ENCODE data around the gene ARL6IP1. TPM values are rescaled to one million over a fixed set of nuclear protein-coding genes. Genes with fewer than 3 reads are reported as not detected.

Gene ARL6IP1
- total and polyA plus RNA-seq, 2 donors (not counting 3 experiments of a cell fraction or from before 2014, with no cell fraction given) = 251 to 338 TPM

DNA sequence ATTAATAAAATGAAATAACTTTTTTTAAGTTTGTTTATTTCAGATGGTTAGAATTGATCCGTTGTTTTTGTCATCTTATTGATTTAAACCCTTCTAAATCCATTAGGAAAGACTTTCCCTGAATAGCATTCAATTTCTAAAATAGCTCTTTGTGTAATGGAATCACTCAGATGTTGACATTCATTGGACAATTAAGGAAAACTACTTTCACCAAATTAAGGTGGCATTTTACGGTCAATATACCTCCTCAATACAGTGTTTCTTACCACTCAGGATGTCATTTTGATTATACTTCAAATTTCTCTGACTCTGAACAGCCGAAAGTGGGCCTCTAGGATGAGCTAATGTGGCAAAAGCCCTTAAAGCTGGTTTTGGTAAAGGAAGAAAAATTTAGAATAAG lies 1.8 kb downstream of the ARL6IP1 start:
- peak overlapping the region; percentile 99 for H3K4me2 ChIP-seq (ENCODE audit: insufficient read depth, low read length)
- H2AFZ ChIP-seq (ENCODE audit: low read depth, low read length) = no peak overlapping the region
- peak overlapping the region; percentile 77 to 98 (median 92) for H3K4me3 ChIP-seq (replicated peaks in 1 of 3; ENCODE audit: insufficient read depth in 1 of 3, low read depth in 1 of 3, low read length in 3 of 3)
- ChIA-PET CTCF (interaction anchor here (7.0 kb wide), 1 partner anchor 9 kb away, joined by 80 read pairs; the partner anchor contains the start of gene RPS15A), POLR2A (interaction anchor here (5.0 kb wide), 1 partner anchor 9 kb away, joined by 81 read pairs; the partner anchor contains the start of gene RPS15A)
- peaks cover 10% of the 10 kb centered on the region for H4K20me1 ChIP-seq (replicated peaks; ENCODE audit: control insufficient read depth, extremely low read depth, insufficient read depth, low read length)
- H3K9me3 ChIP-seq (replicated peaks; ENCODE audit: control insufficient read depth, insufficient read depth, low read length) = no peaks in the 10 kb centered on the region
- peak overlapping the region; percentile 95 for H3K9ac ChIP-seq (replicated peaks; ENCODE audit: extremely low read depth, insufficient read depth, low read length)
- DNase-seq (ENCODE audit: low read depth, low spot score) (no peak), FAIRE-seq (no peak)
- H3K36me3 ChIP-seq (ENCODE audit: control insufficient read depth in 2 of 2, extremely low read depth in 1 of 2, insufficient read depth in 2 of 2, low read length in 2 of 2) = peaks cover 2 to 4% of the 10 kb centered on the region in 2 experiments
- no peaks in the 10 kb centered on the region for H3K27me3 ChIP-seq (ENCODE audit: control insufficient read depth in 2 of 2, insufficient read depth in 2 of 2, low read length in 2 of 2)
- intact Hi-C loops (cut with micrococcal nuclease) (no loop called here), dilution Hi-C loops (cut with MboI; ENCODE audit: extremely low pct_ligation_motif_present, low sequenced_read_pairs) (loop anchor here (25.0 kb wide), 1 partner anchor 313 kb away; the partner anchor contains the start of gene ITPRIPL2)
- peaks cover 63% of the 10 kb centered on the region for H3K79me2 ChIP-seq (ENCODE audit: control insufficient read depth, insufficient read depth, low read length)
- no peaks in the 10 kb centered on the region for H3K9me1 ChIP-seq (replicated peaks; ENCODE audit: control insufficient read depth, extremely low read depth, insufficient read depth, low read length)
- TF ChIP-seq GATA2 (IDR thresholded peaks at IDR 0.05; ENCODE audit: insufficient read depth, insufficient read length, low read depth, low read length) (no peak), JUN (IDR thresholded peaks at IDR 0.05; ENCODE audit: borderline replicate concordance, insufficient read depth, insufficient read length, low read depth) (no peak), EZH2 (IDR thresholded peaks at IDR 0.05; ENCODE audit: borderline replicate concordance, low read depth, low read length, severe bottlenecking) (no peak), MYC (IDR thresholded peaks at IDR 0.05; ENCODE audit: low read depth, low read length) (no peak), POLR2AphosphoS5 (IDR thresholded peaks at IDR 0.05; ENCODE audit: insufficient read depth, low read depth, low read length) (no peak), FOS (IDR thresholded peaks at IDR 0.05; ENCODE audit: borderline replicate concordance, insufficient read depth, low read length) (no peak), POLR2A (IDR thresholded peaks at IDR 0.05; ENCODE audit: low read depth, low read length) (no peak)
- TF ChIP-seq, protein P1, sequence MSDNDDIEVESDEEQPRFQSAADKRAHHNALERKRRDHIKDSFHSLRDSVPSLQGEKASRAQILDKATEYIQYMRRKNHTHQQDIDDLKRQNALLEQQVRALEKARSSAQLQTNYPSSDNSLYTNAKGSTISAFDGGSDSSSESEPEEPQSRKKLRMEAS (IDR thresholded peaks at IDR 0.05; ENCODE audit: insufficient read depth, insufficient read length) = no peak
- TF ChIP-seq, protein P2, sequence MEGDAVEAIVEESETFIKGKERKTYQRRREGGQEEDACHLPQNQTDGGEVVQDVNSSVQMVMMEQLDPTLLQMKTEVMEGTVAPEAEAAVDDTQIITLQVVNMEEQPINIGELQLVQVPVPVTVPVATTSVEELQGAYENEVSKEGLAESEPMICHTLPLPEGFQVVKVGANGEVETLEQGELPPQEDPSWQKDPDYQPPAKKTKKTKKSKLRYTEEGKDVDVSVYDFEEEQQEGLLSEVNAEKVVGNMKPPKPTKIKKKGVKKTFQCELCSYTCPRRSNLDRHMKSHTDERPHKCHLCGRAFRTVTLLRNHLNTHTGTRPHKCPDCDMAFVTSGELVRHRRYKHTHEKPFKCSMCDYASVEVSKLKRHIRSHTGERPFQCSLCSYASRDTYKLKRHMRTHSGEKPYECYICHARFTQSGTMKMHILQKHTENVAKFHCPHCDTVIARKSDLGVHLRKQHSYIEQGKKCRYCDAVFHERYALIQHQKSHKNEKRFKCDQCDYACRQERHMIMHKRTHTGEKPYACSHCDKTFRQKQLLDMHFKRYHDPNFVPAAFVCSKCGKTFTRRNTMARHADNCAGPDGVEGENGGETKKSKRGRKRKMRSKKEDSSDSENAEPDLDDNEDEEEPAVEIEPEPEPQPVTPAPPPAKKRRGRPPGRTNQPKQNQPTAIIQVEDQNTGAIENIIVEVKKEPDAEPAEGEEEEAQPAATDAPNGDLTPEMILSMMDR (IDR thresholded peaks at IDR 0.05; ENCODE audit: extremely low read depth in 1 of 2, insufficient read depth in 1 of 2, low read depth in 1 of 2, low read length in 2 of 2) = no peak
- H3K4me1 ChIP-seq (ENCODE audit: control insufficient read depth, extremely low read depth, insufficient read depth, low read length) = peaks cover 54% of the 10 kb centered on the region
- no peak overlapping the region for H3K27ac ChIP-seq (ENCODE audit: insufficient read depth, low read depth, low read length)
- BruUV-seq (replicated peaks) = no TSS peak

All from endothelial cell of umbilical vein (primary cell).